Common myeloid progenitor, CD34-positive (primary cell): ENCODE measurements around the gene SPSB4.

Source experiments
- CTCF ChIA-PET: fragments of 350-600 bp; sonication (Branson Sonifier 250); formaldehyde crosslinking; loops from one replicate; lab custom pipeline; 2021; ENCODE audit warnings: antibody characterized with exemption; lab: Charles Lee
- POLR2A ChIA-PET: fragments of 350-600 bp; sonication (Branson Sonifier 250); formaldehyde crosslinking; loops from one replicate; lab custom pipeline; 2021; ENCODE audit warnings: antibody characterized with exemption; lab: Charles Lee
- DNase-seq, 3 donors: peaks; one replicate each; pipeline versions ENCODE4 v3.0.0 to v3.0.0-alpha.2; 2013
- H3K27ac ChIP-seq, 2 experiments: 1 replicate in 1 of 2; 2 replicates in 1 of 2; pipeline ENCODE4 v1.7.0; 2013; ENCODE audit warnings: inconsistent platforms in 2 of 2, low read length in 2 of 2, mild to moderate bottlenecking in 2 of 2, low read depth in 1 of 2, moderate library complexity in 1 of 2; ENCODE audit not compliant: severe bottlenecking in 2 of 2, insufficient read depth in 1 of 2, poor library complexity in 1 of 2
- H3K27me3 ChIP-seq, 5 experiments: replicated peaks in 2 of 5; 1 replicate in 3 of 5; 2 replicates in 2 of 5; pipeline versions ENCODE4 v1.6.1 to v1.7.0; 2013; ENCODE audit warnings: low read length in 4 of 5, mild to moderate bottlenecking in 2 of 5, moderate library complexity in 2 of 5, inconsistent platforms in 1 of 5; ENCODE audit not compliant: insufficient read depth in 5 of 5, control insufficient read depth in 4 of 5
- H3K36me3 ChIP-seq, 4 experiments: 1 replicate in 2 of 4; 2 replicates in 2 of 4; pipeline versions ENCODE4 v1.6.1 to v1.7.0; 2013; ENCODE audit warnings: low read length in 3 of 4, control low read depth in 1 of 4, mild to moderate bottlenecking in 1 of 4; ENCODE audit not compliant: control insufficient read depth in 4 of 4, insufficient read depth in 4 of 4
- H3K4me1 ChIP-seq, 4 experiments: 1 replicate in 3 of 4; 2 replicates in 1 of 4; pipeline versions ENCODE4 v1.6.1 to v1.7.1; 2013; ENCODE audit warnings: low read length in 3 of 4, mild to moderate bottlenecking in 3 of 4, control low read depth in 1 of 4, inconsistent platforms in 1 of 4, moderate library complexity in 1 of 4; ENCODE audit not compliant: control insufficient read depth in 4 of 4, insufficient read depth in 4 of 4; ENCODE audit errors: control extremely low read depth in 1 of 4
- H3K4me3 ChIP-seq, 7 experiments: 1 replicate in 4 of 7; 2 replicates in 3 of 7; pipeline versions ENCODE4 v1.5.1 to v1.7.0; 2013; ENCODE audit warnings: mild to moderate bottlenecking in 7 of 7, low read length in 6 of 7, moderate library complexity in 6 of 7, inconsistent platforms in 2 of 7, low read depth in 2 of 7, control low read depth in 1 of 7; ENCODE audit not compliant: insufficient read depth in 4 of 7, control insufficient read depth in 1 of 7; ENCODE audit errors: extremely low read depth in 1 of 7
- H3K9me3 ChIP-seq, 5 experiments: 1 replicate in 4 of 5; 2 replicates in 1 of 5; pipeline versions ENCODE4 v1.6.1 to v1.7.1; 2013; ENCODE audit warnings: low read length in 4 of 5, mild to moderate bottlenecking in 2 of 5, inconsistent platforms in 1 of 5, low read depth in 1 of 5, moderate library complexity in 1 of 5; ENCODE audit not compliant: control insufficient read depth in 4 of 5, insufficient read depth in 2 of 5; ENCODE audit errors: control extremely low read depth in 1 of 5
- WGBS: methylation state at CpG from one replicate; pipeline ENCODE4 v1.1.5; 2013; ENCODE audit not compliant: insufficient coverage; 5-methylcytosine and 5-hydroxymethylcytosine counted together

The SPSB4 gene

DNA sequence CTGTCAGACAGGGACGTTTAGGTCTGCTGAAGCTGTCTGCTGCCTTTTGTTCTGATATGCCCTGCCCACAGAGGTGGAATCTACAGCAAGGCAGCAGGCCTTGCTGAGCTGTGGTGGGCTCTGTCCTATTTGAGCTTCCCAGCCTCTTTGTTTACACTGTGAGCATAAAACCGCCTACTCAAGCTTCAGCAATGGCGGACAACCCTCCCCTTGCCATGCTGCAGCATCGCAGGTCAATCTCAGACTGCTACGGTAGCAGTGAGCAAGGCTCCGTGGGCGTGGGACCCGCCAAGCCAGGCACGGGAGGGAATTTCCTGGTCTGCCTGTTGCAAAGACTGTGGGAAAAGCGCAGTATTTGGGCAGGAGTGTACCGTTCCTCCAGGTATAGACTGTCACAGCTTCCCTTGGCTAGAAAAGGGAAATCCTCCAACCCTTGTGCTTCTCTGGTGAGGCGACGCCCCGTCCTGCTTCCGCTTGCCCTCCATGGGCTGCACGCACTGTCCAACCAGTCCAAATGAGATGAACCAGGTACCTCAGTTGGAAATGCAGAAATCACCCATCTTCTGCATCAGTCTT lies 71.4 kb downstream of the SPSB4 start:
- Histone ChIP-seq H3K36me3 (no peaks in the 10 kb centered on the region), H3K9me3 (no peaks in the 10 kb centered on the region), H3K27ac (no peak overlapping the region), H3K4me3 (no peak overlapping the region), H3K4me1 (no peaks in the 10 kb centered on the region), H3K27me3 (peaks cover 0 to 2% (median 0%) of the 10 kb centered on the region in 5 experiments)
- 98% methylated on average over 11 of the region's 16 CpGs for WGBS
- DNase-seq: no peak
- ChIA-PET CTCF (no interaction called here), POLR2A (no interaction called here)

DNA sequence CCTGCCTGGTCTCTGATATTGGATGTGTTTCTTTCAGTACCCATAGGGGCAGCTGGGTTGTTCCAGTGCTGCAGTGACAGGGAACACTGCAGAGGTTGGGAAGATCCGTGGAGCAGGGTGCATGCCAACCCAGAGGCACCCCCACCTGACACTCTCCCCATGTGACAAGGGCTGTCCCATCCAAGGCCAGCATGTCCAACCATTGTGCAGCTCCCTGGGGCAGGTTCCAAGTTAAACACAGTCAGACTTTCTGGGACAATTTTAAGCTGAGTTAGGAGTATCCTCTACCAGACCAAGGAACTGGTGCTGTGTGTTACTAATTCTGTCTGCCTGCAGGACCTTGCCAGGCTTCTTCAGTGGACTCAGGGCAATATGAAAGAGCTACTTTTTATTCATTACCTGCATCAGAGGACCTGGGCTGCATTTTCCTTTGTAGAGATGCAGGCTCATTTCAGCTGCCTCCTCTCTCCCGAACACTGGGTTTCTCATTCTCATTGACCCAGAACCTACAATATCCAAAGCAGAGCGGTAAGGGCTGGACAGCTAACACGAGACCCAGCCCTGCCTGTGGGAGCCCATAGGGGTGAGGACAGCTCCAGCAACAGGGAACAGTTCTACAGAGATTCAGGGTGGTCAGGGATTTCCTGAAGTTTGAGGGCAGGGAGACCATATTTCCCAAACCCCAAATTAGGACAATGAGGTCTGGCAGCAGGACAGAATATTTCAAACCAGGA lies 72.7 kb downstream of the SPSB4 start:
- ChIA-PET POLR2A (no interaction called here), CTCF (no interaction called here)
- H3K27me3 ChIP-seq: peaks cover 0 to 2% (median 0%) of the 10 kb centered on the region in 5 experiments
- H3K9me3 ChIP-seq: no peaks in the 10 kb centered on the region
- no peak overlapping the region for H3K4me3 ChIP-seq
- H3K27ac ChIP-seq: no peak overlapping the region
- 95% methylated on average over 3 of the region's 4 CpGs for WGBS
- no peaks in the 10 kb centered on the region for H3K36me3 ChIP-seq
- H3K4me1 ChIP-seq: no peaks in the 10 kb centered on the region
- no peak for DNase-seq

DNA sequence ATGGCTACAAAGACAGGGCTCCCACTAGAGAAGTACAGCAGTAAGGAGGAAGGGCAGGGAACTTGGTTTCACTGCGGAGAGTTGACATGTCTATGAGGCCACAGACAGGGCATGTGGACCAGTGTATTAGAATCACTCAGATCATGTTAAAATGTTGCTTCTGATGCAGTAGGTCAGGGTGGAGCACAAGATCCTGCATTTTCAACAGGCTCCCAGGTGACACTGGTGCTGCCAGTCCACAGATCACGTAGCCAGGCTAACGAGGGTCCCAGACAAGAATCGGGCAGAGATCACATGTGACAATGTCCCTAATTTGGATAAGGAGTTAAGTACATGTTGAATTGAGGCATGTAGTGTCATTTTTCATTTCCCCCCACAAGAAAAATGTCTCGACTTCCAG lies 73.6 kb downstream of the SPSB4 start:
- no peak for DNase-seq
- POLR2A ChIA-PET: no interaction called here
- H3K36me3 ChIP-seq: no peaks in the 10 kb centered on the region
- no peaks in the 10 kb centered on the region for H3K9me3 ChIP-seq
- no peak overlapping the region for H3K4me3 ChIP-seq
- CTCF ChIA-PET: no interaction called here
- H3K4me1 ChIP-seq: no peaks in the 10 kb centered on the region
- peaks cover 0 to 2% (median 0%) of the 10 kb centered on the region in 5 experiments for H3K27me3 ChIP-seq
- 89% methylated on average over 1 of the region's 5 CpGs for WGBS
- no peak overlapping the region for H3K27ac ChIP-seq

DNA sequence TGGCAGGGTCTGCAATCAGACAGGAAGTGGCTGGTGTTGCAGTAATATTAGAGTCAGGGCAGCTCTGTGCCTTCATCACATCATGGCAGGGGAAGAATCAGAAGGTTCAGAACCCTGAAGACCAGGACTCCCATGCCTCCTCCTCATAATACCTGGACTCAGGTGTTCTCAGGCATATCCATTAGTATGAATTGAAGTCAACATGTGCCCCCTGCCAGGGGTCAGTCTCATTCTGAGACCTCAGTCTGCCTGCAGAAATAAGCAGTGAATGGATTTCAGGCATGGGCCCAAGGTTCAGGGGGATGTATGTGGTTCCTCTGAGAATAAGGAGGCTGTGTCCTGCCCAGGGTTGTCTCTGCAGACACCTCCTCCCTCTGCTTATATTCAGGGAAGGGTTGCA lies 74.2 kb downstream of the SPSB4 start:
- ChIA-PET CTCF (no interaction called here), POLR2A (interaction anchor here (0.6 kb wide), 1 partner anchor 91 kb away, joined by 3 read pairs; no protein-coding TSS in a partner anchor)
- Histone ChIP-seq H3K9me3 (no peaks in the 10 kb centered on the region), H3K4me3 (no peak overlapping the region), H3K36me3 (no peaks in the 10 kb centered on the region), H3K27ac (no peak overlapping the region), H3K27me3 (peaks cover 0 to 2% (median 0%) of the 10 kb centered on the region in 5 experiments), H3K4me1 (no peaks in the 10 kb centered on the region)
- no peak for DNase-seq

DNA sequence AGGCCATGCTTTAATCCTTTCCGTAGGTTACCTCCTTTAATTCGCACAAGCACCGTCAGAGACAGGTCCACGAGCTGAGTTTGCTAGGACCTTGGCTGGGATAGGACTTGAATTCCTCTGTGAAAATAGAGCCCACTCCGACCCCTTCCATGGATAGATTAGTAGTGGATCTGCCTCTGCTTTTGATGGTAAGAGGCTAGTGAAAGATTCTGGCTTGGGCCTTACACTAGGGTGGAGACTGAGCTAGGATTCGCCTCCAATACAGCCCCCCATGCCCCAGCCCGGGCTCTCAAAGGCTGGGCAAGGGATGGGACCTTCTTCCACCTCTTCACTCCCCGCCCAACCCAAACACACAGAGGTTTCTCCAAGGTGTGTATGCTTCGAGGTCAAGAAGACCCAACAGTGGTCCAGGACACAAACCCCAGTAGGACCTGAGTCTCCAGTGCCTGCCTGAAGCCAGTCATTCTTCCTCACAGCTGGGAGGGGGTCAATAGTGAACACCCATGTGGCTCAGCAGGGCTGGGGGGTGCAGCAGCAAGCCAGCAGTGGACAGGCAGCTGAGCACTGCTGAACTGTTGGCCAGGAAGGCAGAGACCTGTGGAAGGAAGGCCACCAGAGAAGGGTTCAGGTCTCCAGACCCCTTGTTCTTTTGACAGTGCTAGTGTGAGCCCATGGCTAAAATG lies 75.7 kb downstream of the SPSB4 start:
- Histone ChIP-seq H3K27ac (no peak overlapping the region), H3K27me3 (peaks cover 0 to 2% (median 0%) of the 10 kb centered on the region in 5 experiments), H3K4me1 (no peaks in the 10 kb centered on the region), H3K4me3 (no peak overlapping the region), H3K9me3 (no peaks in the 10 kb centered on the region), H3K36me3 (no peaks in the 10 kb centered on the region)
- ChIA-PET POLR2A (no interaction called here), CTCF (interaction anchor here (1.1 kb wide), 1 partner anchor 12 kb away, joined by 3 read pairs; no protein-coding TSS in a partner anchor)
- DNase-seq: no peak
- WGBS: 93% methylated on average over 8 of the region's 9 CpGs

DNA sequence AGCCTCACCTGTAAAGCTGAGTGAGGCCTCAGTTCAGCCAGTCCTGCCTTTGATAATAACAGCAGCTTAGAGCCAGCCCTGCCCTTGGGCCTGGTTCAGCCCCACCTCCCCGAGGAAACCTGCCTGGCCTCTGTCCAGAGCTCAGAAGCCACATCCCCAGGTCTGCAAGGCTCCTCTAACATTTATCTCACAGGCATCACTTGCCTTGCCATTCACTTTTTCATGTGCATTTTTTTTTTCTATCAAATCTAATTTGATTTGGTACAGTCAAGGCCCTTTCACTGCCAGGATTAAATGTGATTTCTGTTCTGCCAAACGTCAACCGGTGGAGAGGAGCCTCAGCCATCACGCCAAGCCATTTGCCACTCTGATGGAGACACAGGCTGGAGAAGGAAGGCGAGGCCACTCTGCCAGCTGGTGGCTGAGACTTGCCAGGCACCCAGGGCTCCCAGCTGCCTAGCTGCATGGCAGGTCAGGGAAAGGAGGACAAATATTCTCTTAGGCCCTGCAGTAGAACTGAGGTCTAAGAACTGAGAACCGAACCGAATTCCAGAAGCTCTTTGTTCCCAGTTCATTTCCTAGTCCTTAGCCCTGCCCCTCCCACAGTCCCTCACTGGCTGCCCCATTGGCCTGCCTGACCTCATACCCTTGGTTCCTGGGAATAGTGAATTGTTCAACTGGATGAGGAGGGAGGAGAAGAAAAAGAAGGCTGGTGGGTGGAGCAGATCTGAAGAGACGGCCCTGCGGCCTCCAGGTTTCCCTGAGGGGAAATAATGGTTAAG lies 76.4 kb downstream of the SPSB4 start:
- DNase-seq: no peak
- 86% methylated on average over 9 of the region's 9 CpGs for WGBS
- H3K27ac ChIP-seq: no peak overlapping the region
- POLR2A ChIA-PET: no interaction called here
- H3K36me3 ChIP-seq: no peaks in the 10 kb centered on the region
- H3K9me3 ChIP-seq: no peaks in the 10 kb centered on the region
- no peak overlapping the region for H3K4me3 ChIP-seq
- peaks cover 0 to 2% (median 0%) of the 10 kb centered on the region in 5 experiments for H3K27me3 ChIP-seq
- no peaks in the 10 kb centered on the region for H3K4me1 ChIP-seq
- CTCF ChIA-PET: interaction anchor here (1.0 to 1.1 kb wide), 2 partner anchors 12 to 127 kb away, joined by 3 read pairs; no protein-coding TSS in a partner anchor
